Stimulated activated naive CD8-positive, alpha-beta T cell treated with anti-CD3 and anti-CD28 coated beads, Interleukin-15, amount 100 ng/mL, for 72 hours (primary cell): ENCODE measurements around the gene TMEM259.

Experiments used
- ATAC-seq: fragments of 150-1000 bp; cut with Tn5 transposase; 2 replicates; pipeline ENCODE4 v1.10.0; 2021; ENCODE audit warnings: mild to moderate bottlenecking, moderate library complexity
- DNase-seq, 2 donors: peaks; one replicate each; pipeline ENCODE4 v3.0.0; 2021 to 2022
- H3K27ac Mint-ChIP-seq, 2 donors: one replicate each; pipeline ENCODE4 v1.8.0; 2022; ENCODE audit warnings: mild to moderate bottlenecking in 2 of 2, mixed read lengths in 2 of 2, moderate library complexity in 2 of 2
- H3K27me3 Mint-ChIP-seq: one replicate; pipeline ENCODE4 v1.8.0; 2022; ENCODE audit warnings: mixed read lengths
- H3K4me1 Mint-ChIP-seq: one replicate; pipeline ENCODE4 v1.8.0; 2022; ENCODE audit warnings: mild to moderate bottlenecking, mixed read lengths
- H3K4me3 Mint-ChIP-seq, 2 donors: one replicate each; pipeline ENCODE4 v1.8.0; 2022; ENCODE audit warnings: mild to moderate bottlenecking in 2 of 2, mixed read lengths in 2 of 2, moderate library complexity in 1 of 2
- H3K9me3 Mint-ChIP-seq, 2 donors: one replicate each; pipeline ENCODE4 v1.8.0; 2022; ENCODE audit warnings: mixed read lengths in 2 of 2

The TMEM259 gene

GRCh38 chr19:962683-963400, 58.1 kb downstream of the TMEM259 start:
- DNase-seq = no peak
- peaks cover 10% of the 10 kb centered on the region for H3K4me1 Mint-ChIP-seq
- no peak overlapping the region for H3K27ac Mint-ChIP-seq
- ATAC-seq = no peak
- H3K9me3 Mint-ChIP-seq = peaks cover 4 to 10% of the 10 kb centered on the region in 2 donors
- no peaks in the 10 kb centered on the region for H3K27me3 Mint-ChIP-seq
- H3K4me3 Mint-ChIP-seq = no peak overlapping the region

- H3K27ac Mint-ChIP-seq = peak overlapping the region in 1 of 2 donors; percentile 5
- peaks cover 10% of the 10 kb centered on the region for H3K4me1 Mint-ChIP-seq
- no peaks in the 10 kb centered on the region for H3K27me3 Mint-ChIP-seq
- ATAC-seq (no peak), DNase-seq (no peak)
- H3K9me3 Mint-ChIP-seq = peaks cover 4 to 10% of the 10 kb centered on the region in 2 donors
- no peak overlapping the region for H3K4me3 Mint-ChIP-seq
These were observed 58.9 kb downstream of the TMEM259 start for GRCh38 chr19:961866-962620.

GRCh38 chr19:960601-960938, 60.4 kb downstream of the TMEM259 start:
- Mint-ChIP-seq H3K9me3 (peaks cover 4 to 10% of the 10 kb centered on the region in 2 donors), H3K4me3 (no peak overlapping the region), H3K27ac (no peak overlapping the region), H3K4me1 (peaks cover 10% of the 10 kb centered on the region), H3K27me3 (no peaks in the 10 kb centered on the region)
- no peak for ATAC-seq
- no peak for DNase-seq

- ATAC-seq (no peak), DNase-seq (no peak)
- Mint-ChIP-seq H3K4me1 (peaks cover 10% of the 10 kb centered on the region), H3K27me3 (no peaks in the 10 kb centered on the region), H3K4me3 (no peak overlapping the region), H3K9me3 (peaks cover 1 to 6% of the 10 kb centered on the region in 2 donors), H3K27ac (no peak overlapping the region)
These were observed 60.9 kb downstream of the TMEM259 start for GRCh38 chr19:960020-960419.
